Lower leg skin (tissue), 4 donors: ENCODE data around the gene SCART1. TPM values are rescaled to one million over a fixed set of nuclear protein-coding genes. Genes with fewer than 3 reads are reported as not detected.
A peak's percentile ranks its signal among the peaks of the same experiment; 100 is the strongest.

Experiments
- DNase-seq, 2 donors: peaks; one replicate each; pipeline ENCODE4 v3.0.0-alpha.2; 2019; ENCODE audit warnings: low spot score in 2 of 2
- H3K4me3 ChIP-seq: fragments of 200-600 bp; sonication (generic); 2 replicates; pipeline ENCODE4 v1.5.1; 2017; ENCODE audit warnings: mild to moderate bottlenecking, low read depth; ENCODE audit not compliant: poor library complexity, severe bottlenecking
- CTCF ChIP-seq, 3 donors: fragments of 450-650 bp; IDR thresholded peaks; one replicate each; pipeline ENCODE4 v1.5.1; 2016; ENCODE audit warnings: antibody characterized with exemption in 3 of 3, mild to moderate bottlenecking in 3 of 3, moderate library complexity in 2 of 3
- POLR2A ChIP-seq, 2 donors: fragments of 450-650 bp; IDR thresholded peaks; one replicate each; pipeline ENCODE4 v1.6.1; 2016 to 2017; ENCODE audit warnings: antibody characterized with exemption in 2 of 2, mild to moderate bottlenecking in 1 of 2, moderate library complexity in 1 of 2
- WGBS, 2 donors: methylation state at CpG; one replicate each; pipeline ENCODE4 v1.1.5; 2018; 5-methylcytosine and 5-hydroxymethylcytosine counted together
- intact Hi-C: fragments of 100-400 bp; cut with DNase I; formaldehyde crosslinking; loops from one replicate; pipeline ENCODE4 v1.15.0; 2023; ENCODE audit warnings: low total_unique reads
- total RNA-seq, 4 donors: library from RNA; depleted of rRNA; stranded (reverse); fragments of >200 nt; gene quantifications; one replicate each; pipeline ENCODE4 v1.1.0, GENCODE V29; 2016

SCART1 gene
- total RNA-seq, 4 donors from 2014 or later = 0.80 to 2.2 (median 1.6) TPM

GRCh38 chr10:133461841-133462240 is 8.1 kb downstream of the SCART1 start:
- intact Hi-C loops = no loop called here
- TF ChIP-seq POLR2A (IDR thresholded peaks at IDR 0.05) (no peak), CTCF (IDR thresholded peaks at IDR 0.05) (no peak)
- no peak overlapping the region for H3K4me3 ChIP-seq
- 82 to 86% methylated on average over 8 of the region's 8 CpGs for WGBS, 2 donors
- DNase-seq = peak in 1 of 2 donors; percentile 70

GRCh38 chr10:133462512-133463305 is 9.0 kb downstream of the SCART1 start:
- intact Hi-C loops = no loop called here
- DNase-seq = peak in 1 of 2 donors; percentile 62
- 91 to 94% methylated on average over 10 of the region's 10 CpGs for WGBS, 2 donors
- no peak overlapping the region for H3K4me3 ChIP-seq
- no peak for TF ChIP-seq CTCF (IDR thresholded peaks at IDR 0.05)
- no peak for TF ChIP-seq POLR2A (IDR thresholded peaks at IDR 0.05)

GRCh38 chr10:133464582-133465031 is 10.9 kb downstream of the SCART1 start:
- 97 to 98% methylated on average over 12 of the region's 12 CpGs for WGBS, 2 donors
- no peak for TF ChIP-seq POLR2A (IDR thresholded peaks at IDR 0.05)
- no peak for TF ChIP-seq CTCF (IDR thresholded peaks at IDR 0.05)
- DNase-seq = peak in 1 of 2 donors; percentile 78
- intact Hi-C loops = no loop called here
- H3K4me3 ChIP-seq = no peak overlapping the region

GRCh38 chr10:133465191-133465949 is 11.6 kb downstream of the SCART1 start:
- TF ChIP-seq CTCF (IDR thresholded peaks at IDR 0.05) = no peak
- TF ChIP-seq POLR2A (IDR thresholded peaks at IDR 0.05) = no peak
- WGBS, 2 donors = 34 to 45% methylated on average over 24 to 37 of the region's 55 CpGs
- intact Hi-C loops = no loop called here
- no peak overlapping the region for H3K4me3 ChIP-seq
- no peak for DNase-seq

- intact Hi-C loops = no loop called here
- WGBS, 2 donors = 90 to 95% methylated on average over 5 to 7 of the region's 7 CpGs
- TF ChIP-seq POLR2A (IDR thresholded peaks at IDR 0.05) (no peak), CTCF (IDR thresholded peaks at IDR 0.05) (no peak)
- DNase-seq = no peak
- no peak overlapping the region for H3K4me3 ChIP-seq
Measured at GRCh38 chr10:133465950-133466474, 12.3 kb downstream of the SCART1 start.
